PFSK-1 (cell line): ENCODE measurements around the gene RHOXF2B.

Experiments
- POLR2AphosphoS5 ChIP-seq: IDR thresholded peaks from 2 replicates; pipeline ENCODE4 v1.6.1; 2012; ENCODE audit warnings: low read depth, mild to moderate bottlenecking, control low read depth, low read length, moderate library complexity
- TAF1 ChIP-seq: IDR thresholded peaks from 2 replicates; pipeline ENCODE4 v1.6.1; 2012; ENCODE audit warnings: low read length, control low read depth, borderline replicate concordance; ENCODE audit not compliant: insufficient read depth

GRCh38 chrX:120029354-120029753, 48.1 kb downstream of the RHOXF2B start:
- no peak for TF ChIP-seq TAF1
- TF ChIP-seq POLR2AphosphoS5: no peak
